HG02678 (cell line): Measurements from ENCODE around the gene TOP1.
A peak's percentile ranks its signal among the peaks of the same experiment; 100 is the strongest.
"Not testable (repeated sequence)": the region's sequence is repeated elsewhere in the genome, so short reads cannot be mapped to it uniquely, and the experiment has no call there.

Experiments
- ATAC-seq: cut with Tn5 transposase; IDR thresholded peaks from one replicate; pipeline ENCODE4 v1.9.1; 2021; ENCODE audit warnings: mild to moderate bottlenecking, moderate library complexity; ENCODE audit not compliant: unreplicated experiment

The TOP1 gene

DNA sequence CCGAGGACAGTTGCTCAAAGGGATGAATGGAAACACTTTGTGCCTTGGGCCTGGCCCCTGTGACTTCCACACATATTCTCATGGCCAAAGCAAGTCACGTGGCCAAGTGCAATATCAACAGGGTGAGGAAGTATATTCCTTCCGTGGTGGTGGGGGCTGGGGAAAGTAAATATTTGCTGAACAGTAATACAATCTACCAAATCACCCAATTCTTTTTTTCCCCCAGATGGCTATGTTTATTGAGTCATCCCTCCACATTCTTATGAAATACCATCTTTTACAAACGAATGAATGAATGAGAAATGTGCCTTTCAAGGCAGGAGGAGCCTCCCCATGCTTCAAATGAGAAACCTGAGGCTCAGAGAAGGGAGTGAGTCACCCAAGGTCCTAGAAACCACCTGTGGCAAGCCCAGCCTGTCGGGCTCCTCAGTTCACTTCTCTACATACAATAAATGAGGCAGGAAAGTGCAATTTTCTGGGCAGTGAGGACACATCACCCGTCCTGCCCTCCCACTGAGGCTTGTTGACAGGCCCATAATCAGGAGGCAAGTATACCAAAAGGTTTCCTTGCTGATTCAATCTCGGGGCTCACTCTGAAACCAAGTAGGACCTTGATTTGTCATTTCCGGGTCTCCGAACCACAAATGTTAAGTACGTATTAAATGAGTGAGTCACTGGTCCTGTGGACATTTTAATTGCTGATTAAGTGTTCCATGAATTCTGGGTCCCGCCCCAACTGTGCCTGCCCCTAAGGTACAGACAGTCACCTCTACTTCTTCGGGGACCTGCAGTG lies 25.3 kb upstream of the TOP1 start:
- ATAC-seq: no peak

DNA sequence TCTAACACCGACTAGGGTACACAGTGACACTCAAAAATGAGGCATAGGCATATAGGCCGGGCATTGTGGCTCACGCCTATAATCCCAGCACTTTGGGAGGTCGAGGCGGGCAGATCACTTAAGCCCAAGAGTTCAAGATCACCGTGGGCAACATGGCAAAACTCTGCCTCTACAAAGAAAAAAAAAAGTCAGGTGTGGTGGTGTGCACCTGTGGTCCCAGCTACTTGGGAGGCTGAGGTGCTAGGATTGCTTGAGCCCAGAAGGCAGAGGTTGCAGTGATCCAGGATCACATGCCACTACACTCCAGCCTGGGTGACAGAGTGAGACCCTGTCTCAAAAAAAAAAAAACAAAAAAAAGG lies 24.7 kb upstream of the TOP1 start:
- ATAC-seq: not testable (repeated sequence)

DNA sequence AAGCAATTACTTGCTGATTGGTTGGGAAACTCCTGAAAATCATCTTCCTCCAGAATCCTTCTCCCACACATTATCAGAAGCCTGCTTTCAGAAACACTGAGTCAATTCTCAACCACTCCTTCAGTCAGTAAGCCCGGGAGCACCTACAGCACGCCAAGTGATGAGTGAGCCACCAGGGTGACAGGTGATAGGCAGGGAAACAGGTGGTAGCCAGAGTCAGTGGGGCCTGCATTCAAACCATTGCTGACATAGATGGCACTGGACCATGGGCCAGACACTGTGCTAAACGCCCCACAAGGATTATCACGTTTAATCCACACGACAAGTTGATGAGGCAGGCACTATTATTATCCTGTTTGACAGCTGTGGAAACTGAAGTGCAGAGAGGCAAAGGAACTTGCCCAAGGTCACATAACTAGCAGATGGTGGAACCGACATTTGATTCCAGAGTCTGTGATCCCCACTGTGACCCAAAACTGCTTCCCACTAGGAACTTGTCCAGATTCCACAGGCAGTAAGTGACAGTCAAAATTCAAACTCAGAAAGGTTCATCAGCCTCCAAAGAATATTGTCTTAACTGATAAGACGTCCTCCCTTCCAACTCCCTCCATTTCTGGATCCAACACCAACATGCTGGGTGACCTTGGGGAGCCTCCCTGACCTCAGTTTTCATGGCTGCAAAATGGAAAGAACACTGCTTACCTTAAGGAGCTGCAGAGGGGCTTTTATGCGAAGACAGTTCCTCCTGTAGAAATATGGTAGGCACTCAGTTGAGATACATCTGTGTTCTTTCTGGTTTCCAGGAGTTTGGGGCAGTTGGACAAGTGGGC lies 23.9 kb upstream of the TOP1 start:
- ATAC-seq: no peak

DNA sequence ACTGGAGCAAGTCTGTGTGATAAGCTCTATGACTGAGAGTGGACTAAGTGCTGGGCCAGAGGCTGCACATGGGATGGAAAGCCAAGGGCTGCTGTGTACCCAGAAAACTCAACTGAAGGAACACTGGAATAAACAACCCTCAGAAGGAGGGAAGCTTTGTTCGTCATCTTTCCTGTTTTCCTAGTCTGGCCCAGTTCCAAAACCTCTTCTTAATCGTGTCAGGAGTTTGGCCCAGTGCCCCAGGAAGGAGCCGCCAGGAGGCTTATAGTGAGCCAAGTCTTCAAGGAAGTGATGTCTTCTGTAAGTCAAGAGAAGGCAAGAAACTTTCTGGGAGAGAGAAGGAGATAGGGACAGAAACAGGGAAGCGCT lies 23.3 kb upstream of the TOP1 start:
- ATAC-seq: no peak

DNA sequence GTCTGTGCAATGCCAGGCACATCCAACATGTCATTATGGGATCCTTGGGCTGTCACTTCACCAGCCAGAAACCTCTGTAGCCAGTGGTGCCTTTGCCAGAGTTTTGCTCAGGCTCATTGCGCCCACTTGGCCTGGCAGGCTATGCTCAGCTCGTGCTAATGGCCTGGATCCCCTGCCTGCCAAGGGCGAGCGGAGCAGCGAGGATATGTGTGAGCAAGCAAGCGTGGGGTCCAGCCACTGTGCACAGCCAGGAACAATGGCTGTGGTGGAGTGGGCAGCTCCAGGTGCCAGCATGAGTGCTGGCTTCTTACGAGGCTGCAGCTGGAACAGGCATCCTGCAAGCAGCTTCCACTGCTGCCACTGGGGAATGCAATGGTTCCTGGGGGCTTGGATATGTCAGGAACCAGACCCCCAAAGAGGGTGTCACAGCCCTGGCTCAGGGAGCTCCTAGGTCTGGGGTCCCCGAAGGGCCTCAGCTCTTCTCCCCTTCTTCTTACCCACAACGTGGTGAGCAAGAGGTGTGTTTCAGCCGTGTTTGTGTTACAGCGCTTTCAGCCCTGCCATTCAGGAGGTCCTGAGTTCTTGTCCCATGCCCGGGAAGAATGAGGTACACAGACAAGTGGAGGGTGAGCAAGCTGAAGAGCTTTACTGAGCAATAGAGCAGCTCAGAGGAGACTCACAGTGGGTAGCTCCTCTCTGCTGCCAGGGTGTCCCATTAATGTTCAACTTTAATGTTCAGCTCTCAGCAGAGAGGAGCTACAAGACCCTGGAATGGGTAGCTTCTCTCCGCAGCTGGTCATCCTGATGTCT lies 22.3 kb upstream of the TOP1 start:
- ATAC-seq: no peak

DNA sequence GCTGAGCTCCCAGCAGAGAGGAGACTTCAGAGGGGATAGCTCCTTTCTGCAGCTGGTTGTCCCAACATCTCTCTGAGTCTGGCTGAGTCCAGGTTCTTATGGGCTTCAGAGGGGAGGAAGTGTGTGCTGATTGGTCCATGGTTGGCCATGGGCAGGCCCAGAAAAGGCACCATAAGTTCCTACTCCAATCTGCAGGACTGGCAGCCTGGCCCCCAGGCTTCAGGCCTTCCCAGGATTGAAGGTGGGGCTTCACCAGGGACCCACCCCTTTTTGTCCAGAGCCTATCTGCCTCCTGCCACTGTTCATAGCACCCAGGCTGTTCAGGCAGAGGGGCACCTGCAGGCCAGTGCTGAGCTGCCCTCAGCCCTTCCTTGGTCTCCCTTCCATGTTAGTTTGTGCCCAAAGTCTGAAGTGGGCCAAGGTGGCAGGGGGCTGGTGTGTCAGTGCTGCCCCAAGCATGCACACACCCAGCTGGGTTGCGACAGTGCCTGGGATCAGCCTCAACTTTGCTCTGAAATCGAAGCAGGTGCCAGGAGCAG lies 21.6 kb upstream of the TOP1 start:
- no peak for ATAC-seq

DNA sequence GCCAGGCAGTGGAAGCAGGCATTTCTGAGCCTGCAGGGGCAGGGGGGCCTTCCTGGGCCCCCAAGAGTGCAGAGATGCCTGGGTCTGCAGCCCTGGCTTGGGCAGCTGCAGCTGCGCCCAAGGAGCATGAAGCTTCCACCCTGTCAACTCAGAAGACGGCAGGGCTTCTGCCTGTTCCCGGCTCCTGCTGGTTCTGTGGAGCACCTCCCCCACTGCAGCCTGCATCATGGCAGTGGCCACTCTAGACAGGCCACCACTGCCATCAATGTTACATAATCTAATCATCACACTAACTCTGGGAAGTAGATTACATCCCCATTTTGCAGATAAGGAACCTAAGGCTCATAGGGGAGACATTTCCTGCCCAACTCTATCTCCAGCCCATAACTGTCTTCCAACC lies 21.1 kb upstream of the TOP1 start:
- no peak for ATAC-seq

DNA sequence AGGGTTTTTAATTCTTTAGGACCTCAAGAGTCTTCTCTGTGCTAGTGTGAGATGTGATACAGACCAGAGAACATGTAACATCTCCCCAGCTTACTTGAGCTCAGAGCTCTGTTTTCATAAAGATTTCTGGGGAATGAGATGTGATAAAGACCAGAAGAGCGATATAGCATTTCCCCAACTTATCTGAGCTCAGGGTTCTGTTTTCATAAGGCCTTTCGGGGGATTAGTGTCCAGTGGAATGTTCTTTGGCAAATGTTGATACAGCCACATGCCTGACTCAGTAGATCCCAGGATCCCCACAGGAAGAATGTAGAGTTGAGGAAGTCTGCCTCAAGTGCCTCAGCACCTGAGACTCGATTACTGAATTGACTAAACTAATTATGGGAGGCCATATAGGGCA lies 18.7 kb upstream of the TOP1 start:
- ATAC-seq: no peak

DNA sequence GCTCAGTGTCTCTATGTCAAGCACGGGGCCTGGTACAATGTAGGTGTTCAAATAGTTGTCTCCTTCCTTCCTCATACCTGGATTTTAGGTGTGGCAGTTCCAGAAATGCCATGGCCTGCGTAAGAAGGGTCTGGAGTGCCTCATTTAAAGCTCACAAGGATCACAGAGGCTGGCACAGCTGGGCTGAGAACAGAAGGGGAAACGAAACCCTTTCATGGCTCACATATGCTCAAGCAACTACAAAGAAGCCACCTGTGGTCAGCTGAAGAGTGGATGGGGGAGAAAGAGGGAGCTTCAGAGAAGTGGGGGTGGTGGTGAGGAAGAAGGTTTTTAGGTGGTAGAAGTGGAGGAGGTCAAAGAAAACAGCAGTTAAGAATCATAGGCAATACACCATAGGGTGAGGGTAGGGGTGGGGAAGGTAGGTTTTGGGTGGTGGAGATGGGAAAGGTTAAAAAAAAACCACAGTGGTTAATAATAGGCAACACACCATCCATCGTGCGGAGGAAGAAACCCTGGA lies 17.0 kb upstream of the TOP1 start:
- peak; percentile 94 for ATAC-seq

DNA sequence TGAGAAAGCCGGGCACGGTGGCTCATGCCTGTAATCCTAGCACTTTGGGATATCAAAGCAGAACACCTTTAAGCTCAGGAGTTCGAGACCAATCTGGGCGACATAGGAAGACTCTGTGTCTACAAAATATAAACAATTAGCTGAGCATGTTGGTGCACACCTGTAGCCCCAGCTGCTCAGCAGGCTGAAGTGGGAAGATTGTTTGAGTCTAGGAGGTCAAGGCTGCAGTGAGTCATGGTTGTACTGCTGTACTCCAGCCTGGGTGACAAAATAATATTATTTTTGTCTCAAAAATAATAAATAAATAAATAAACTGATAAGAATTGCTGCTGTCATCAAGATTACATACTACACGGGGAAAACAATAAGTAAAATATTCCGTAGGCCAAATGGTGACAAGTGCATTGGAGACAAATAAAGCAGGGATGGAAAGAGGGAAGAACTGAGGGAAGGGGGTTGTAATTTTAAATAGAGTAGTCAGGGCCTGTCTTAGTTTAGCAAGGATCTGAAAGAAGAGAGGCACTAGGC lies 14.0 kb upstream of the TOP1 start:
- ATAC-seq: no peak

DNA sequence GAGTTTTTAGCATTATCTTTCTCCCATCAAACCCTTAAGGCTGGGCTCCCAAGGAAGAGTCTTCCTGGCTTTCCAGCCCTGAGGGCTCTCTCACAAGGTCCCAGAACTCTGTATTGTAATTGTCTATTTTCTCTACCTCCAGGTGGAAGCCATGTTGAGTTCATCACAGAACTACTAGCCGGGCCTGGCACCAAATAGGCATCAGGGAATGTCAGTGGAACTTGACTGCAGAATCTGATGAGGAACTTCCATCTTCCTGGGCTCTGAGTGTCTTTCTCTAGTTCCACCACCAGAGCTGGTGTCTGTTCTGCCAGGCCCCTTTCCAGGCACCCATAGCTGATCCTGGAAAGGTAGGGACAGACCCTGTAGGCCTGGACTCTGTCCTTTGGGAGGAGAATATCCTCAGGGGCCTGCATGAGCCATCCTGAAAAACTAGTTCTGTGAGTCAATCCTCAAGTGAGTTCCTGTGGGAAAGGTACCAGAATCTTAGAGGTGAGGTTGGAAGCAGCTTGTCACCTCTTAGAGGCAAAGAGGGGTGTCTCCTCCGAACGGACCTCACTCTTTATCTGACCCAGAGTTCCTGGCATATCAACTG lies 11.1 kb upstream of the TOP1 start:
- ATAC-seq: no peak

DNA sequence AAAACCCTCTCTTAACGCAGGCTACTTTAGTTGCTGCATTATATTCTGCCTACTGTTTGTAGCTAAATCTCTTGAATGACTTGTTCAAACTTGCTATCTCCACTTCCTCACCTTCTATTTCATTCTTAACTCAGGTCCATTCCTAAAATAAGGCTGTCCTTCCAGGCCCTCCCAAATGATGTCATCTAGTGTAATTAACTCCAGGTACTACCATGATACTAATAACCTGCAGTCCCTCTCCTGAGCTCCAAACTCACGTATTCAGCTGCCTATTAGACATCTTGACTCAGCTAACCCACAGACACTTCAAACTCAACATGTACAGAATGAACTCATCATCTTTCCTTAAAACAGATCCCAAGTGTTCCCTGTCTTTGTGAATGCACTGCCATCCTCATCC lies 10.5 kb upstream of the TOP1 start:
- no peak for ATAC-seq

DNA sequence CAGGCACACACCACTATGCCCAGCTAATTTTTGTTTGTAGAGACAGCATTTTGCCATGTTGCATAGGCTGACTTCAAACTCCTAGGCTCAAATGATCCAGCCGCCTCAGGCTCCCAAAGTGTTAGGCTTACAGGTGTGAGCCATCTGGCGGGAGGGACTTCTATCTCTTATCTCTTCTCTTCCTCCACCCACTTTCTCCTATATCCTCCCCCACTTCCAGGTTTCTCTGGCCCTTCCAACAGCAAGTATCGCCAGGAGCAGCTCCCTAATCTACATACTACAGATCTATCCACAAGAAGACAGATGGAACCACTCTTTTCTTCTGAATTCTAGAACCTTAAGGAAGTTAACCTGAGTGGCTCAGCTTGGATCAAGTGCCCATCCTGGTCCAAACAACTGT lies 5.1 kb upstream of the TOP1 start:
- ATAC-seq: no peak

DNA sequence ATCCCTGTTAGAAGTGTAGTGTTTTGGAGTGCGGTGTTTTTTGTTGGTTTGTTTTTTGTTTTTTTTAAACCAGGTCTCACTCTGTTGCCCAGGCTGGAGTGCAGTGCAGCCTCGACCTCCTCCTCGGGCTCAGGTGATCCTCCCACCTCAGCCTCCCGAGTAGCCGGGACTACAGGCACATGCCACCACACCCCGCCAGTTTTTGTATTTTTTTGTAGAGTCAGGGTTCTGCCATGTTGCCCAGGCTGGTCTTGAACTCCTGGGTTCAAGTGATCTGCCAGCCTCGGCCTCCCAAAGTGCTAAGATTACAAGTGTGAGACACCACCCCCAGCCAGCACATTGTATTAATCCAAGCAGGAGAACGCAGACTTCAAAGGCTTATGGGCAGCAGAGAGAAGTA lies 1.3 kb upstream of the TOP1 start:
- ATAC-seq: no peak

DNA sequence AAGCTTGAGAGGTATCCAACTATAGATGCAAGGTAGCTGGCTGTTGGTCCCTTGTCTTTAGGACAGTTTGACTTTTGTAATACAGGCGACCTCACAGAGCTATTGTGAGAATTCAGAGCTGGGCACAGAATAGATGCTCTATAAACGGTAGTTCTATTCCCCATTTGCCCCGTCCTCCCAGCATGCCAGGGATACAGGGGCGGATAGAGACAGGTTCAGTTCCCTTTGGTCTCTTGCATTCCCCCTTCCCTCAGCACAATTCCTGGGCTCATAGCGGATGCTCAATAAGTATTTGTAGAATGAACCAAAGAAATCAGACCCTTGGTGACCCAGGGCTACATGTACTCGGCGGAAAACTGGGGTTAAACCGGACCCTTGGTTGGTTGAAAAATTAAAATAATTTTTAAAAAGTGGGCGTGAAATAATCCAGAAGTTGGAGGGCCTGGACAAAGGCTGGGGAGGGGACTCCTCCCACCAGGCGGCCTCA lies 707 bp upstream of the TOP1 start:
- ATAC-seq: no peak

DNA sequence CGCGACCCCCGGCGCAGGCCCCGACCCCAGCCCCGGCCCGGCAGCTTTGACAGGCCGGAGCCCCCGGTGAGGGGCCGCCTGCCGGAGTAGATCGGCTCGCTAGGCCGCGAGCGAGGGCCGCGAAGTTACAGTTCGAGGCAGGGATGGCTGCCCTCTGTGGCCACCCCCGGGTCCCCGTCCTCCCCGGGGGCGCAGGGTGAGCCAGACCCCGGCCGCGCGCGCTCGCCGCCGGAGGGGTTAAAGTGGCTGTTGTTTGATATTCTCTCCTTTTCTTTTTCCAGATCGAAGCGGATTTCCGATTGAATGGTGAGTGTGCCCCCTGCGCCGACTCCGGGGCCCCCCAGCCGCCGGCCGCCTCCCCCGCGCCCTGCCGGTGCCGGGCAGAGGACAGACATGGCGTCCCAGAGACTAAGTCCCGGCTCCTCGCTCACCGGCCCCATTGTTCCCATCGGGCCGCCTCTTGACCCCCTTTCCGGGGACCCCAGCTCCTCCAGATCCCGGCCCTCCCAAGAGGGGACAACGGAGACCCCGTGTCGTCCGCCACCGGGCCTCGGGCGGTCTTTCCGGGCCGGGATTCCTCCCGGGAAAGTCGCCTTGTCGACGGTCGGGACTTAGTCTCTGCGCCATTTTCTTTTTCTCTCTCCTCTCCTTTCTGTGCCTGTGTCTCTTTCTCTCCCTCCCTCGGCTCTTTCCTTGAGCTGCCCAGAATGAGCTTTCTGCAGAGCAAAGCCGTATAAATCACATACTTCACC lies 704 bp downstream of the TOP1 start:
- peak; percentile 2 for ATAC-seq

DNA sequence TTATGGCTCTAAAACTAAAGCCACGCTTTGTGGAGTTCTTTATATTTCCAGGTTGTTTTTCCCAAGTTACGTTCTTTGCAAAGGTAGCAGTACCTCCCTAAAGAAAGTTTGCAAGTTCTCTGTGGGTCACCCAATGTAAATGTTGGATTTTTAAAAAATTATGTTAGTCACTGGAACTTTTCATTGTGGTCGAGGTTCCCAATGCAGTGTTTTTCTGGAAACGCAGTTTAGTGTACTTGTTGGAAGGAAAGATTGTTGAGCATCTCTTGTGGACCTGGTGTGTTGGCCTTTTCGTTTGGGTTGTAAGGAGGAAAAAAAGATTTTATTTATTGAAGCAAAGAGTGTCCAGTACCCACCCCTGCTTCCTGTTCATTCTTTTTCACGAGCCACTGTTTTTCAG lies 1.4 kb downstream of the TOP1 start:
- no peak for ATAC-seq

DNA sequence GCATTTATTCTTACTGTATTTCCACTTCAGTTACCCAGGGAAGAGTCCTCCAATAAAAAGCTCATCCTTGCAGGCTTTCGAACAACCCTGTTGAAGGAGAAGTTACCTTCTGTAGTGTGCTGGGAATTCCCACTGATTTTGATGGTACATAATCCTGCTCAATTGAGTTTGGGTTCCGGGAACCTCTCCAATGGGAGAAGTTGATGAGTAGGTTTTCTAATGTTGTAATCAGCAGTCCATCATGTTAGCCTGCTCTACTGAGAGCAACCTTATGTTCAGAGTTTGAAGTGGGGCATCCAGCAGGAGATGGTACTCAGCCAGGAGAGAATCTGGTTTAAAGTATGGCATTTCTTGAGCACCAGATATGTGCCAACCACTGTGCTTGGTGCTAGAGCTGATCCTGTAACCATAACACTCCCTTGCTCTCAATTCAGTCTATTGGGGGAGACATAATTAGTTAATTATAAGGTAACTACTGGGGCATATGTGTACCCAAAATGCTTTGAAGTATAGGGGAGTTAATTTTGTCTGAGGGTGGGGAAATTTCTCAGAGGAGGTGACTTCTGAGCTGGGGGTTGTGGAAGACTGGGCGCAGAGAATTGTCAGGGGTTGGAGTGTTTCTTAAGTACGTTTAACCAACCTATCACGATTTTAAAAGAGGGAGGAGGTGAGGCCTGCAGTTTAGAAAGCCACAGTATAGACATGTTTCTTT lies 2.1 kb downstream of the TOP1 start:
- ATAC-seq: no peak

DNA sequence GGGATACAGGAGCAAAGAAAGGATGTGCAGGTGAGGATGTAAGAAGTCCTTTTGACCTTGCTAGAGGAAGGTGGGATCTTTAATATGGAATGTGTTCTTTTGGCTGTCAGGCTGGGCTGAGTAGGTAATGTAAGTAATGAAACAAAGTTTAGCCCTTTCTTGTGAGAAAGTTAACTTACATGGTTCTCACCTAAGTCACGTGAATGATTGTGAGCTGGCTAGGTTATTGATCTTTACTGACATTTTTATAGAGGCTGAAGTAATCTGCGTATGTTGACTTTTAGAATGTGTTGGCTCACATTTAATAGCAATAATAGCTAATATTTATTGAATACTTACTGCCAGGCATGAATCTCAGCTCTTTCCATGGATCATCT lies 2.6 kb downstream of the TOP1 start:
- no peak for ATAC-seq
